HEK293T (cell line): ENCODE data around the gene PAGE2B.

Experiments
- CTCF ChIA-PET: fragments of 350-600 bp; formaldehyde crosslinking; extraction: SDS; loops from one replicate; lab custom pipeline; 2021; ENCODE audit warnings: antibody characterized with exemption, inconsistent platforms; lab: Yijun Ruan, JAX
- POLR2A ChIA-PET: fragments of 350-600 bp; formaldehyde crosslinking; extraction: SDS; loops from one replicate; lab custom pipeline; 2020; ENCODE audit warnings: antibody characterized with exemption, inconsistent platforms; lab: Yijun Ruan, JAX
- DNase-seq: peaks from one replicate; pipeline ENCODE4 v3.0.0; 2012; ENCODE audit warnings: mixed read lengths; ENCODE audit errors: extremely low spot score
- ARNT ChIP-seq: fragments of 450-650 bp; IDR thresholded peaks from 2 replicates; pipeline ENCODE4 v1.6.1; 2017; ENCODE audit warnings: mild to moderate bottlenecking
- BHLHE40 ChIP-seq: fragments of 450-650 bp; IDR thresholded peaks from 2 replicates; pipeline ENCODE4 v1.6.1; 2016; ENCODE audit warnings: mild to moderate bottlenecking, moderate library complexity, borderline replicate concordance
- CTBP1 ChIP-seq: fragments of 450-650 bp; IDR thresholded peaks from 2 replicates; pipeline ENCODE4 v1.6.1; 2016; ENCODE audit warnings: borderline replicate concordance
- ELF4 ChIP-seq: fragments of 450-650 bp; IDR thresholded peaks from 2 replicates; pipeline ENCODE4 v1.6.1; 2017; ENCODE audit warnings: antibody characterized with exemption
- FOXA1 ChIP-seq: fragments of 450-650 bp; IDR thresholded peaks from 2 replicates; pipeline ENCODE4 v1.6.1; 2016; ENCODE audit warnings: mild to moderate bottlenecking
- FOXK2 ChIP-seq: fragments of 450-650 bp; IDR thresholded peaks from 2 replicates; pipeline ENCODE4 v1.6.1; 2016; ENCODE audit warnings: mild to moderate bottlenecking
- FOXM1 ChIP-seq: fragments of 450-650 bp; IDR thresholded peaks from 2 replicates; pipeline ENCODE4 v1.6.1; 2017; ENCODE audit warnings: mild to moderate bottlenecking, borderline replicate concordance
- HDGF ChIP-seq: fragments of 450-650 bp; IDR thresholded peaks from 2 replicates; pipeline ENCODE4 v1.6.1; 2017; ENCODE audit warnings: antibody characterized with exemption, borderline replicate concordance
- L3MBTL2 ChIP-seq: fragments of 450-650 bp; conservative IDR thresholded peaks from 2 replicates; pipeline ENCODE4 v1.6.1; 2016; ENCODE audit warnings: mild to moderate bottlenecking
- LEF1 ChIP-seq: fragments of 450-650 bp; IDR thresholded peaks from 2 replicates; pipeline ENCODE4 v1.6.1; 2017; ENCODE audit warnings: mild to moderate bottlenecking, borderline replicate concordance
- NFRKB ChIP-seq: fragments of 450-650 bp; IDR thresholded peaks from 2 replicates; pipeline ENCODE4 v1.6.1; 2016; ENCODE audit warnings: mild to moderate bottlenecking, moderate library complexity
- SP1 ChIP-seq: fragments of 450-650 bp; IDR thresholded peaks from 2 replicates; pipeline ENCODE4 v1.6.1; 2017
- SUZ12 ChIP-seq: fragments of 450-650 bp; IDR thresholded peaks from 2 replicates; pipeline ENCODE4 v1.6.1; 2016; ENCODE audit warnings: mild to moderate bottlenecking
- TARDBP ChIP-seq: fragments of 450-650 bp; IDR thresholded peaks from 2 replicates; pipeline ENCODE4 v1.6.1; 2016
- ZNF384 ChIP-seq: fragments of 450-650 bp; IDR thresholded peaks from 2 replicates; pipeline ENCODE4 v1.6.1; 2016
- TF ChIP-seq, protein P1 (sequence below): fragments of 450-650 bp; IDR thresholded peaks from 2 replicates; pipeline ENCODE4 v1.6.1; 2016

Gene PAGE2B

DNA sequence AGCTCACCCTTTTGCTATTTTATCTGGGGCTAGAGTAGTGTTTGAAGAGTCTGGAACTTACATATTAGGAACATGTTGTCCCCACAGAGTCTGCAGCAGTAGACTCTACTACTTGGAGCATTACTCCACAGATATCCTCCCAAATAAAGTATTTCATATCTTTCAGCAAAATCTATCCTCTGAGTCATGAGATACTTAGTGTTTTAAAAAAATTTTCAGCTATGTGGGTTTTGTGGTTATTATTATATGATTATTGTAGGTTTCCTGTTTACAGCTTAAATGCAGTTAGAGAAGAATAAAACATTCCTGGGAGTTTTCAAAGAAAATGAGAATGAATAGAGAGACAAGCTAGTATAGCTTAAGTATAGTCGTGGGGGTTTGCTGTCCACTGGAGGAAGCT lies 44.9 kb downstream of the PAGE2B start:
- TF ChIP-seq CTBP1 (no peak), ELF4 (no peak), L3MBTL2 (no peak), ZNF384 (no peak), FOXM1 (no peak), BHLHE40 (no peak), FOXA1 (no peak), NFRKB (no peak), ARNT (no peak), TARDBP (no peak), HDGF (no peak), SUZ12 (no peak), FOXK2 (no peak), LEF1 (no peak), SP1 (no peak)
- TF ChIP-seq, protein P1, sequence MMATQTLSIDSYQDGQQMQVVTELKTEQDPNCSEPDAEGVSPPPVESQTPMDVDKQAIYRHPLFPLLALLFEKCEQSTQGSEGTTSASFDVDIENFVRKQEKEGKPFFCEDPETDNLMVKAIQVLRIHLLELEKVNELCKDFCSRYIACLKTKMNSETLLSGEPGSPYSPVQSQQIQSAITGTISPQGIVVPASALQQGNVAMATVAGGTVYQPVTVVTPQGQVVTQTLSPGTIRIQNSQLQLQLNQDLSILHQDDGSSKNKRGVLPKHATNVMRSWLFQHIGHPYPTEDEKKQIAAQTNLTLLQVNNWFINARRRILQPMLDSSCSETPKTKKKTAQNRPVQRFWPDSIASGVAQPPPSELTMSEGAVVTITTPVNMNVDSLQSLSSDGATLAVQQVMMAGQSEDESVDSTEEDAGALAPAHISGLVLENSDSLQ = no peak
- CTCF ChIA-PET = no interaction called here
- DNase-seq = no peak
- POLR2A ChIA-PET = no interaction called here

DNA sequence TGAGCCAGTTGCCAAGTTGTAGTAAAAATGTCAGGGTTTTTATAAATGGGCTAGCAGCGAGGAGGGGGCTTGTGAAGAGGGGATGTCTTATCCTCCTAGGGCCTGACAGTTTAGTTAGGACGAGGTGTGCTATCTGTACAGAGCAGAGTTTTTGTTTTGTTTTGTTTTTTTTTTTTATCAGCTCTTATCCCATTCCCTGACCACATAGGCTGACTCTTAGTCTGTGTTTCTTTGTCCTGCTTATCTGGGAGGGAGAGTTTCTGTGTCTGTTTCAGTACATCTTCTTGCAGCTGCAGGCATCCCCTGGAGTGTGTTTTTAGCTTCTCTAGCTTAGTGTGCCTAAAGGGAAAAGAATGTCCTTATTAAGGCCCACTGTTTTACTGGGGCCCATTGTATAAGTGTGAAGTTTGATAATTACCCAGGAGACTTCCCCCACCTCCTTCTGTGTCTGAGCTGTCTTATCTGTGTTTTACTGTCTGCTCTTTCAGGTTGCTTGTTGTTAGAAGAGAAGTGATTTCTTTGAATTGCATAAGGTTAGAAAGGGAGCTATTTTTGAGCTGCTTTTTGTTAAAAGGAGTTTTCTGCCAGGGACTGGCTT lies 46.0 kb downstream of the PAGE2B start:
- DNase-seq = no peak
- CTCF ChIA-PET = no interaction called here
- TF ChIP-seq ARNT = no peak
- TF ChIP-seq, protein P1 = no peak
- no peak for TF ChIP-seq HDGF
- TF ChIP-seq FOXM1 = no peak
- POLR2A ChIA-PET = no interaction called here

DNA sequence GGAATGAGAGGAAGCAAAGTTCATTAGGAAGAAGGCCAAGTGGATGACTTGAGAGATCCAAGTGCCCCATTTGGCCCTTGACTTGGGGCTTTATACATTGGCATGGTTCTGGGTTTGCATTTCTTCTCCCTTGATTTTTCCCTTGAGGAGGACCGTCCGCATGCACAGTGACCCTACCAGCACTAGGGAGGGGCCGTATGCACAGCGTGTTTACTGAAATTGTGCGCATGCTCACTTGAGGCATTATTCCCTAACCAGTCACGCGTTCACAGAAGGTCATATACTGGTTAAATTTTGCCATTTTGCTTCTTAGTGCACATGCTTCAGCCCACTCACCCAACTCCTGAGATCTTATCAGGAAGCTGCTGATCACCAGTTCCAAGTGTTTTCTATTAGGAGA lies 49.1 kb downstream of the PAGE2B start:
- DNase-seq = no peak
- ChIA-PET POLR2A (no interaction called here), CTCF (no interaction called here)
- no peak for TF ChIP-seq FOXA1
- TF ChIP-seq FOXM1 = no peak
- TF ChIP-seq TARDBP = no peak
- TF ChIP-seq BHLHE40 = no peak
- no peak for TF ChIP-seq ELF4
- TF ChIP-seq ZNF384 = no peak
- TF ChIP-seq HDGF = no peak
- no peak for TF ChIP-seq LEF1
- no peak for TF ChIP-seq FOXK2
- no peak for TF ChIP-seq SP1
- TF ChIP-seq ARNT = no peak
- no peak for TF ChIP-seq NFRKB
- TF ChIP-seq SUZ12 = no peak
- TF ChIP-seq, protein P1 = no peak
- TF ChIP-seq L3MBTL2 = no peak
- TF ChIP-seq CTBP1 = no peak

DNA sequence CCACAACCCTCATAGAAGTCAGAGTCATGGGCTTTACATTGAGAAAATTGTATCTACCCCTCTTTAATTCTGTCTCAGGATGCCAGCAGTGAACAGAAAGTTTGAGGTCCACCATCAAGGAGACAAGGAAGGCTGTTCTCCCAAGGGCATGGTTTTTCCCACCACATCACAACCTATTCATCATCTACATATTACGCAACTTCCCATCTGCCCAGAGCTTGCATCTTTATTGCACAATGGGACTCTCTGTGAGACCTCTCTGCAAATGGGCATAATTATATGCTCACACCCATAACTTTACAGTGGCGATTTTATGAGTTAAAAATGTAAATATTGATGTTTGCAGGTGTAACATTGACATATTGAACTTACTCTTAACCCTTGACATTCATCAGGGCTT lies 52.9 kb downstream of the PAGE2B start:
- ChIA-PET POLR2A (no interaction called here), CTCF (no interaction called here)
- no peak for DNase-seq
- no peak for TF ChIP-seq FOXM1
- TF ChIP-seq TARDBP = no peak
- TF ChIP-seq HDGF = no peak
- no peak for TF ChIP-seq ARNT
- TF ChIP-seq BHLHE40 = no peak
- TF ChIP-seq, protein P1 = no peak
